Loucy (cell line): Measurements from ENCODE around the gene SH3TC2.

Source experiments
- H2AFZ ChIP-seq: fragments of 200-600 bp; sonication (generic); 2 replicates; pipeline ENCODE4 v1.6.0; 2016; ENCODE audit warnings: antibody characterized with exemption, mild to moderate bottlenecking, low read length, moderate library complexity
- H3F3A ChIP-seq: fragments of 200-600 bp; 2 replicates; pipeline ENCODE4 v1.6.0; 2016; ENCODE audit warnings: antibody characterized with exemption, low read depth, mild to moderate bottlenecking
- H3K27me3 ChIP-seq: fragments of 200-600 bp; sonication (generic); 2 replicates; pipeline ENCODE4 v1.6.1; 2014; ENCODE audit warnings: low read length, mild to moderate bottlenecking; ENCODE audit not compliant: insufficient read depth, poor library complexity, severe bottlenecking
- H3K36me3 ChIP-seq: fragments of 200-600 bp; sonication (generic); 2 replicates; pipeline ENCODE4 v1.6.1; 2016; ENCODE audit warnings: low read length; ENCODE audit not compliant: insufficient read depth
- H3K4me1 ChIP-seq: fragments of 200-600 bp; sonication (generic); 2 replicates; pipeline ENCODE4 v1.5.1; 2014; ENCODE audit warnings: low read length, mild to moderate bottlenecking; ENCODE audit not compliant: insufficient read depth, poor library complexity, severe bottlenecking
- H3K4me2 ChIP-seq: fragments of 200-600 bp; sonication (generic); 2 replicates; pipeline ENCODE4 v1.6.0; 2014; ENCODE audit warnings: antibody characterized with exemption, low read length, low read depth, mild to moderate bottlenecking; ENCODE audit not compliant: poor library complexity, severe bottlenecking
- H3K4me3 ChIP-seq: fragments of 200-600 bp; sonication (generic); 2 replicates; pipeline ENCODE4 v1.5.1; 2014; ENCODE audit warnings: low read length, mild to moderate bottlenecking, mixed read lengths; ENCODE audit not compliant: poor library complexity, severe bottlenecking
- H3K79me2 ChIP-seq: fragments of 200-600 bp; sonication (generic); 2 replicates; pipeline ENCODE4 v1.6.1; 2014; ENCODE audit warnings: low read length; ENCODE audit not compliant: insufficient read depth
- H3K9ac ChIP-seq: fragments of 200-600 bp; sonication (generic); 2 replicates; pipeline ENCODE4 v1.6.0; 2014; ENCODE audit warnings: mild to moderate bottlenecking, low read depth, low read length, moderate library complexity; ENCODE audit not compliant: poor library complexity, severe bottlenecking
- H3K9me2 ChIP-seq: fragments of 200-600 bp; sonication (generic); replicated peaks from 2 replicates; pipeline ENCODE4 v1.6.1; 2016; ENCODE audit warnings: low read depth, low read length, mixed read lengths
- H3K9me3 ChIP-seq: fragments of 200-600 bp; sonication (generic); 2 replicates; pipeline ENCODE4 v1.6.1; 2014; ENCODE audit warnings: mild to moderate bottlenecking, antibody characterized with exemption, low read length, low read depth; ENCODE audit not compliant: insufficient read depth
- H4K20me1 ChIP-seq: fragments of 200-600 bp; sonication (generic); 2 replicates; pipeline ENCODE4 v1.6.0; 2014; ENCODE audit warnings: antibody characterized with exemption, low read length, mild to moderate bottlenecking; ENCODE audit not compliant: insufficient read depth, poor library complexity, severe bottlenecking
- EZH2phosphoT487 ChIP-seq: fragments of 200-600 bp; IDR thresholded peaks from 2 replicates; pipeline ENCODE4 v1.6.1; 2018; ENCODE audit warnings: antibody characterized with exemption, mild to moderate bottlenecking, moderate library complexity, borderline replicate concordance
- TF ChIP-seq, protein P1 (sequence below): fragments of 200-600 bp; sonication (generic); conservative IDR thresholded peaks from 2 replicates; pipeline ENCODE4 v1.5.1; 2014; ENCODE audit warnings: mild to moderate bottlenecking, antibody characterized with exemption, low read length

Gene SH3TC2

DNA sequence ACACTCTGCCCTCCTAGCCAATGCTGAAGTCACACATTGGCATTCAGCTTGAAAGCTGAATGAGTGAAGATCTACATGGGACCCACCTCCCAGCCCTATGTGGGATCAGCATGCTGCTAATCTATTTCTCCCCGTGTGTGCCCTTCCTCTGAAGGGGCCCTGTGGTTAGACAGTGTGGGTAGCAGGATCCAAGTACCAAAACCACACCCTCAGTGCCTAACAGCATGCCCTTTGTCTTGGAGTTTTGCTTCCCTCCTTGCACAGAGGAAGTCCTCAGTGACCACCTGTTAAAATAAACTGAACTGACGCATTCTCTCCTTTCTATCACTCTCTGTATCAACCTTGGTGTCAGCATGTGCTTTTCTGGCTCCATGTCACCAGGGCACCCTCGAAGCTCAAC, 25.0 kb downstream of the SH3TC2 start:
- H3K9me2 ChIP-seq, result no peaks in the 10 kb centered on the region
- TF ChIP-seq, protein P1, sequence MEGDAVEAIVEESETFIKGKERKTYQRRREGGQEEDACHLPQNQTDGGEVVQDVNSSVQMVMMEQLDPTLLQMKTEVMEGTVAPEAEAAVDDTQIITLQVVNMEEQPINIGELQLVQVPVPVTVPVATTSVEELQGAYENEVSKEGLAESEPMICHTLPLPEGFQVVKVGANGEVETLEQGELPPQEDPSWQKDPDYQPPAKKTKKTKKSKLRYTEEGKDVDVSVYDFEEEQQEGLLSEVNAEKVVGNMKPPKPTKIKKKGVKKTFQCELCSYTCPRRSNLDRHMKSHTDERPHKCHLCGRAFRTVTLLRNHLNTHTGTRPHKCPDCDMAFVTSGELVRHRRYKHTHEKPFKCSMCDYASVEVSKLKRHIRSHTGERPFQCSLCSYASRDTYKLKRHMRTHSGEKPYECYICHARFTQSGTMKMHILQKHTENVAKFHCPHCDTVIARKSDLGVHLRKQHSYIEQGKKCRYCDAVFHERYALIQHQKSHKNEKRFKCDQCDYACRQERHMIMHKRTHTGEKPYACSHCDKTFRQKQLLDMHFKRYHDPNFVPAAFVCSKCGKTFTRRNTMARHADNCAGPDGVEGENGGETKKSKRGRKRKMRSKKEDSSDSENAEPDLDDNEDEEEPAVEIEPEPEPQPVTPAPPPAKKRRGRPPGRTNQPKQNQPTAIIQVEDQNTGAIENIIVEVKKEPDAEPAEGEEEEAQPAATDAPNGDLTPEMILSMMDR, result no peak
- no peak for TF ChIP-seq EZH2phosphoT487
- H3K4me1 ChIP-seq, result peaks cover 36% of the 10 kb centered on the region
- no peaks in the 10 kb centered on the region for H3K36me3 ChIP-seq
- H3K4me2 ChIP-seq, result peak overlapping the region; percentile 58
- no peaks in the 10 kb centered on the region for H3K9me3 ChIP-seq
- no peaks in the 10 kb centered on the region for H3K27me3 ChIP-seq
- H3F3A ChIP-seq, result no peaks in the 10 kb centered on the region
- peak overlapping the region; percentile 17 for H3K4me3 ChIP-seq
- H3K79me2 ChIP-seq, result no peaks in the 10 kb centered on the region
- no peaks in the 10 kb centered on the region for H4K20me1 ChIP-seq
- peak overlapping the region; percentile 61 for H3K9ac ChIP-seq
- H2AFZ ChIP-seq, result peak overlapping the region; percentile 57

DNA sequence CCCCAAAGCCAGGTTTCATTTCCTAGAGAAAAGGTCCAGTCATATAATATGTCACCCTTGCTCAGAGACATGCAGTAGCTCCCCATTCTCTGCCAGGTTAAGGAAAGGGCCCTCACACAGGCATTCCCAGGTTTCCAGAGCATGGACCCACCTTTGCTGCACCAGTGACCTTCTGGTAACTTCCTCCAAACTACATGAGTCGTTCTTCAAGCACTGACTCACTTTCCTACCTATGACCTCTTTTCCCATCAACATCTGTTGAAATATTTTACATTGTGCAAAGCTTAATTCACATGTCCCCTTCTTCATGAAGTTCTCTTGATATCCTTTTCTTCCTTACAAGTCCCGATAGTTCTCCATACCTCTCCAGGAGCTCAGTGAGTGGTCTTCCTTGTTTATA, 25.9 kb downstream of the SH3TC2 start:
- peaks cover 36% of the 10 kb centered on the region for H3K4me1 ChIP-seq
- H3K9ac ChIP-seq, result peak overlapping the region; percentile 61
- H3K9me2 ChIP-seq, result no peaks in the 10 kb centered on the region
- no peaks in the 10 kb centered on the region for H3K36me3 ChIP-seq
- no peaks in the 10 kb centered on the region for H3K27me3 ChIP-seq
- peak overlapping the region; percentile 17 for H3K4me3 ChIP-seq
- no peaks in the 10 kb centered on the region for H3F3A ChIP-seq
- peak overlapping the region; percentile 57; the same call in 1 of the 2 replicates for H2AFZ ChIP-seq
- H3K4me2 ChIP-seq, result peak overlapping the region; percentile 58
- H4K20me1 ChIP-seq, result no peaks in the 10 kb centered on the region
- TF ChIP-seq EZH2phosphoT487, result no peak
- TF ChIP-seq, protein P1, result no peak
- H3K9me3 ChIP-seq, result no peaks in the 10 kb centered on the region
- H3K79me2 ChIP-seq, result no peaks in the 10 kb centered on the region

DNA sequence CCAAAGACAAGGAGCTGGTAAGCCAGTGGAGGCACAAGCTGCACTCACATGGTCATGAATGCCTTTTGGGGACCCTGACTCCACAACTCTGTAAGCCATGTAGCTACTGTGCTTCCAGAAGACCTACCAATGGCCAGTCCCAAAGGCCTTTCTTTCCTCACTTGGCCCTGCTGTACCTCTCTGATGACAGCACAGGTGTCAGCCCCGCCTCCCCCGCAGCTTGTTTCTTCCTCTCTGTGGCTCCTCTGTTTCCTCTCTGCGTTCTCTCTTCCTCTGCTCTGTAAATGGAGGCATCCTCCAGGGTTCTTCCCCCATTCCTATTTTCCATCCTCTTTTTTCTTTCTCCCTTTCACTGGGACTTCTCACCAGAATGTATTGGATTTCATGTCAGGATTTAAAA, 26.7 kb downstream of the SH3TC2 start:
- Histone ChIP-seq H3K79me2 (no peaks in the 10 kb centered on the region), H3K4me1 (peaks cover 39% of the 10 kb centered on the region), H3K27me3 (no peaks in the 10 kb centered on the region), H3K9ac (peak overlapping the region; percentile 61), H4K20me1 (no peaks in the 10 kb centered on the region), H3K4me2 (no peak overlapping the region), H3K9me2 (no peaks in the 10 kb centered on the region), H3K9me3 (no peaks in the 10 kb centered on the region), H3K36me3 (no peaks in the 10 kb centered on the region), H3F3A (no peaks in the 10 kb centered on the region), H3K4me3 (no peak overlapping the region), H2AFZ (0 out of 2 replicates have a peak overlapping the region, but pooled peaks have one; percentile 5)
- TF ChIP-seq, protein P1, result no peak
- no peak for TF ChIP-seq EZH2phosphoT487
